ENCODE results near the gene HYLS1.

Gene HYLS1

DNA sequence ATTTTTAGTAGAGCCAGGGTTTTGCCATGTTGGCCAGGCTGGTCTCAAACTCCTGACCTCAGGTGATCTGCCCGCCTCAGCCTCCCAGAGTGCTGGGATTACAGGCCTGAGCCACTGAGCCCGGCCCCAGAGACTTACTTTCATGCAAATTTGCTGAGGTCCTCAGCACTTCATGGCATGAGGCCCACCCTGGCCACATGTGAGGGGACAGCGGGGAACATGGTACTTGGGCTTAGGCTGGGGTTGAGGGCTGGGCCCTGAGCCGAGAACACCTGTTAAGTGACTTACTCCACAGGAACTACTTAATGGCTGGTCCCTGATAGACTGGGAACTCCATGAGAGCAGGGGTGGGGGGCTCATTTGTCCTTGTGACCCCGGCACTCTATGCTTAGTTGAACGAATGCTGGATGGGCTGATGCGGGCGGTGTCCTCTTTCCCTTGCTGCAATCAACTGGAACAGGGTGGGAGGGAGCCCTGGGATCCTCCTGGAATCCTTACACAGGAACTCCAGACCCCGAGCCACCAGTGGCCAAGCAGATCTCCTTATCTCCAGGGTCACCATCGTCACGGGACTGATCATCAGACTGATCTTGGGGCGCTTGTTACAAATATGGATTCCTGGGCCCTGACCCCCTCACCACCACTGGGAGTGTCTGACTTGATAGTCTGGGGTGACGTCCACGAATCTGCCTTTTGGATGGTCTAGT is 59.4 kb downstream of the HYLS1 start:
- TF ChIP-seq ZFX (IDR thresholded peaks at IDR 0.05; ENCODE audit: borderline replicate concordance), result no peak
- TF ChIP-seq, protein P1, sequence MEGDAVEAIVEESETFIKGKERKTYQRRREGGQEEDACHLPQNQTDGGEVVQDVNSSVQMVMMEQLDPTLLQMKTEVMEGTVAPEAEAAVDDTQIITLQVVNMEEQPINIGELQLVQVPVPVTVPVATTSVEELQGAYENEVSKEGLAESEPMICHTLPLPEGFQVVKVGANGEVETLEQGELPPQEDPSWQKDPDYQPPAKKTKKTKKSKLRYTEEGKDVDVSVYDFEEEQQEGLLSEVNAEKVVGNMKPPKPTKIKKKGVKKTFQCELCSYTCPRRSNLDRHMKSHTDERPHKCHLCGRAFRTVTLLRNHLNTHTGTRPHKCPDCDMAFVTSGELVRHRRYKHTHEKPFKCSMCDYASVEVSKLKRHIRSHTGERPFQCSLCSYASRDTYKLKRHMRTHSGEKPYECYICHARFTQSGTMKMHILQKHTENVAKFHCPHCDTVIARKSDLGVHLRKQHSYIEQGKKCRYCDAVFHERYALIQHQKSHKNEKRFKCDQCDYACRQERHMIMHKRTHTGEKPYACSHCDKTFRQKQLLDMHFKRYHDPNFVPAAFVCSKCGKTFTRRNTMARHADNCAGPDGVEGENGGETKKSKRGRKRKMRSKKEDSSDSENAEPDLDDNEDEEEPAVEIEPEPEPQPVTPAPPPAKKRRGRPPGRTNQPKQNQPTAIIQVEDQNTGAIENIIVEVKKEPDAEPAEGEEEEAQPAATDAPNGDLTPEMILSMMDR (IDR thresholded peaks at IDR 0.05), result no peak
- H3K27ac ChIP-seq, result no peak overlapping the region

DNA sequence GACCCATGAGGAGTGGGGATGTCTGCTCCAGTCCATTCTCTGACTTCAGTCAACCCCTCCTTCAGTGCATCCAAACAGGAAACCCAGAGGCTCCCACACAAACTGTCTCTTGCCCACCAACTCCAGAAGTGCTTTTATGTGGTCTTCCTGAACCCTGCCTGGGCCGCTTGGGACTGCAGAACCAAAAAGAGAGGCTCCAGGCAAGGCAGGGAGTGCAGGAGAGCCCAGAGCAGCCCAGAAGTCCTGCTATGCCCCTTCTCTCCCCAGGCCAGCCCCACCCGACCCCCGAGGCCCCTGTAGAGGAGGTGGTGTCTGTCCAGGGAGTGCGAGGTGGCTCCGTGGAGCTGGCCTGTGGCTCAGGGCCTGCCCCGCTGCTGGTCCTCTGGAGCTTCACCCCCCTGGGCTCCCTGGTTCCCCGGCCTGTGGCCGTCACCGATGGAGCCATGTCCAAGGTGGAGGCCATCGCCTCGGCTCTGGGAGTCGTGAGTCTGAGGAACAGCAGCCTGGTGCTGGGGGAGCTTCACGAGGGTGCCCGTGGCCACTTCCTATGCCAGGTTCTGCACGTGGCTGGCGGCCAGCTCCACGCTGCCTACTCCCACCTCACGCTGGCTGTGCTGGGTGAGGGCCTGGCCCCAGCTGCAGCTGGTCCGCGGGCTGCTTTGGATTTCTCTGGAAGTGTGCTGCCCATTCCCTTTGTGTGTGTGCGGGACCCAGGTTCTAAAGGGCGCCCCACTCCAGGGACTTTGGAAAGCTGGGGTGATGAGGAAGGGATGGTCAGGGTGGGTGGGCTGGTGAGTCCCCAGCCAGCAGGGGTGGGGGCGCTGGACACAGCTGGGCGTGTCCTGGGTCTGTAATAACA is 60.2 kb downstream of the HYLS1 start:
- TF ChIP-seq, protein P1 (IDR thresholded peaks at IDR 0.05), result no peak
- no peak for TF ChIP-seq ZFX (IDR thresholded peaks at IDR 0.05; ENCODE audit: borderline replicate concordance)
- H3K27ac ChIP-seq, result no peak overlapping the region

DNA sequence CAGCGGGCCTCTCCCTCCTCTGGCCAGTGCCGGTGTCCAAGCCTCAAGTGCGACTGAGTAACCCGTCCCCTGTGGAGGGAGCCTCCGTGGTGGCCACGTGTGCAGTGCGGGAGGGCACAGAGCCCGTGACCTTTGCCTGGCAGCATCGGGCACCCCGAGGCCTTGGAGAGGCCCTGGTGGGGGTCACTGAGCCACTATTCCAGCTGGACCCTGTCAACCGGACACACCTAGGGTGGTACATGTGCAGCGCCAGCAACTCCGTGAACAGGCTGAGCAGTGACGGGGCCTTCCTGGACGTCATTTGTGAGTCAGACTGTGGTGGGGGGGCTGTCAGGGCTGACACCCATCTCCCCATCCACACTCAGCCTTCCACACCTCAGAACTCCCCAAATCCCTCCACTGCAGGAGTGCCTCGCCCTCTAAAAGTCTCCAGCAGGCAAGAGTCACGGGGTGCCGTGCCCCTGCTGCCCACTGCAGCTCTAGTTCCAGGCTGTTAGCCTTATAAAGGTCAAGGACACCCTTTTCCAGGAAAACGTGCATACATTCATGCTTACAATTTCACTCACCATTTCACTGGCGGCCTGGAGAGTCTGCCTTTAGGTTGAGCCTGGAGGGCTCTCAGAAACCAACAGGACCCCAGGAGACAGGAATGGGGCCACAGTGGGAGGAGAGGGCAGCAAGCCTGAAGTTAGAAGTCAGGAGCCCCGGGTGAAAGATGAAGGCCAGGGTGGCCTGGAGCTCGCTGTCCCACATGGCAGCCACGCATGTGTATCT is 61.0 kb downstream of the HYLS1 start:
- TF ChIP-seq, protein P1 (IDR thresholded peaks at IDR 0.05), result no peak
- no peak for TF ChIP-seq ZFX (IDR thresholded peaks at IDR 0.05; ENCODE audit: borderline replicate concordance)
- no peak overlapping the region for H3K27ac ChIP-seq

GRCh38 chr11:125949271-125950177 is 62.1 kb downstream of the HYLS1 start:
- H3K27ac ChIP-seq, result no peak overlapping the region
- no peak for TF ChIP-seq ZFX (IDR thresholded peaks at IDR 0.05; ENCODE audit: borderline replicate concordance)
- TF ChIP-seq, protein P1 (IDR thresholded peaks at IDR 0.05), result no peak

GRCh38 chr11:125950178-125950490 is 62.7 kb downstream of the HYLS1 start:
- TF ChIP-seq ZFX (IDR thresholded peaks at IDR 0.05; ENCODE audit: borderline replicate concordance), result no peak
- TF ChIP-seq, protein P1 (IDR thresholded peaks at IDR 0.05), result no peak
- H3K27ac ChIP-seq, result no peak overlapping the region

Data from 22Rv1 (cell line).